Esophagus squamous epithelium (tissue), 5 donors: ENCODE results near the gene RET. TPM values are rescaled to one million over a fixed set of nuclear protein-coding genes. Genes with fewer than 3 reads are reported as not detected.

Source experiments
- DNase-seq: peaks from one replicate; lab custom pipeline; 2025; lab: John Stamatoyannopoulos, UW
- H3K27ac ChIP-seq, 4 donors: fragments of 200-600 bp; sonication (generic); one replicate each; pipeline ENCODE4 v1.5.1; 2016 to 2019; ENCODE audit warnings: mild to moderate bottlenecking in 1 of 4
- H3K27me3 ChIP-seq, 4 donors: fragments of 200-600 bp; sonication (generic); 1 replicate in 3 of 4; 2 replicates in 1 of 4; pipeline versions ENCODE4 v1.5.1 to v1.6.0; 2017 to 2021; ENCODE audit warnings: antibody characterized with exemption in 1 of 4
- H3K36me3 ChIP-seq, 3 donors: fragments of 200-600 bp; sonication (generic); one replicate each; pipeline ENCODE4 v1.5.1; 2016 to 2019
- H3K4me1 ChIP-seq, 3 donors: fragments of 200-600 bp; sonication (generic); one replicate each; pipeline ENCODE4 v1.5.1; 2017 to 2019
- H3K4me3 ChIP-seq, 4 donors: fragments of 200-600 bp; sonication (generic); 1 replicate in 3 of 4; 2 replicates in 1 of 4; pipeline ENCODE4 v1.5.1; 2016 to 2019; ENCODE audit warnings: mild to moderate bottlenecking in 2 of 4, moderate library complexity in 1 of 4
- H3K9me3 ChIP-seq, 3 donors: fragments of 200-600 bp; sonication (generic); one replicate each; pipeline ENCODE4 v1.5.1; 2016 to 2019
- CTCF ChIP-seq, 6 experiments: fragments of 450-650 bp in 4 of 6; fragments of 200-600 bp in 2 of 6; sonication (generic) in 2 of 6; IDR thresholded peaks; one replicate each; pipeline ENCODE4 v1.5.1; 2016 to 2019; ENCODE audit warnings: antibody characterized with exemption in 6 of 6, mild to moderate bottlenecking in 4 of 6, moderate library complexity in 4 of 6
- POLR2A ChIP-seq, 4 donors: fragments of 450-650 bp; IDR thresholded peaks; one replicate each; pipeline ENCODE4 v1.6.1; 2017; ENCODE audit warnings: antibody characterized with exemption in 4 of 4, mild to moderate bottlenecking in 4 of 4, moderate library complexity in 3 of 4
- WGBS, 2 donors: methylation state at CpG; one replicate each; pipeline ENCODE4 v1.1.5; 2018; 5-methylcytosine and 5-hydroxymethylcytosine counted together
- intact Hi-C: fragments of 100-400 bp; cut with DNase I; formaldehyde crosslinking; loops from one replicate; pipeline ENCODE4 v1.15.0; 2022
- total RNA-seq, 4 donors: library from RNA; depleted of rRNA; stranded (reverse); fragments of >200 nt; gene quantifications; one replicate each; pipeline ENCODE4 v1.1.0, GENCODE V29; 2016
- donor health status: DM: yes; HTN: yes; CAD: no.

Gene RET
- total RNA-seq, 4 donors from 2014 or later, result 0.04 to 0.19 (median 0.11) TPM

- TF ChIP-seq POLR2A (IDR thresholded peaks at IDR 0.05), result no peak
- TF ChIP-seq CTCF (IDR thresholded peaks at IDR 0.05), result no peak
- Histone ChIP-seq H3K9me3 (no peaks in the 10 kb centered on the region), H3K27me3 (peaks cover 0 to 56% (median 4%) of the 10 kb centered on the region in 4 donors), H3K36me3 (no peaks in the 10 kb centered on the region), H3K4me1 (peaks cover 5 to 6% (median 5%) of the 10 kb centered on the region in 3 donors), H3K4me3 (no peak overlapping the region), H3K27ac (no peak overlapping the region)
- WGBS, 2 donors, result 59 to 66% methylated on average over 4 of the region's 4 CpGs
- no peak for DNase-seq
- intact Hi-C loops, result loop anchor here (5.0 kb wide), 1 partner anchor 228 kb away; no protein-coding TSS in a partner anchor
Observed at GRCh38 chr10:43099928-43100327, 23.1 kb downstream of the RET start.

- Histone ChIP-seq H3K4me1 (peaks cover 9 to 11% (median 9%) of the 10 kb centered on the region in 3 donors), H3K9me3 (no peaks in the 10 kb centered on the region), H3K36me3 (no peaks in the 10 kb centered on the region), H3K27me3 (peaks cover 0 to 59% (median 5%) of the 10 kb centered on the region in 4 donors), H3K27ac (no peak overlapping the region), H3K4me3 (no peak overlapping the region)
- DNase-seq, result no peak
- TF ChIP-seq POLR2A (IDR thresholded peaks at IDR 0.05) (no peak), CTCF (IDR thresholded peaks at IDR 0.05) (no peak)
- WGBS, 2 donors, result 86 to 92% methylated on average over 6 to 16 of the region's 17 CpGs
- intact Hi-C loops, result loop anchor here (5.0 kb wide), 1 partner anchor 228 kb away; no protein-coding TSS in a partner anchor
Observed at GRCh38 chr10:43100366-43100765, 23.5 kb downstream of the RET start.

GRCh38 chr10:43102063-43102828, 25.4 kb downstream of the RET start:
- WGBS, 2 donors, result 69 to 82% methylated on average over 16 to 18 of the region's 19 CpGs
- no peak for TF ChIP-seq CTCF (IDR thresholded peaks at IDR 0.05)
- no peak for TF ChIP-seq POLR2A (IDR thresholded peaks at IDR 0.05)
- peaks cover 0 to 59% (median 5%) of the 10 kb centered on the region in 4 donors for H3K27me3 ChIP-seq
- no peaks in the 10 kb centered on the region for H3K36me3 ChIP-seq
- no peaks in the 10 kb centered on the region for H3K9me3 ChIP-seq
- H3K27ac ChIP-seq, result no peak overlapping the region
- no peak overlapping the region for H3K4me3 ChIP-seq
- peaks cover 9 to 17% (median 13%) of the 10 kb centered on the region in 3 donors for H3K4me1 ChIP-seq
- no peak for DNase-seq
- intact Hi-C loops, result loop anchor here (5.0 kb wide), 1 partner anchor 230 kb away; no protein-coding TSS in a partner anchor

GRCh38 chr10:43105102-43105955, 28.5 kb downstream of the RET start:
- no peaks in the 10 kb centered on the region for H3K9me3 ChIP-seq
- intact Hi-C loops, result no loop called here
- DNase-seq, result peak; percentile 10
- H3K4me1 ChIP-seq, result peaks cover 9 to 29% (median 23%) of the 10 kb centered on the region in 3 donors
- 5% methylated on average over 14 of the region's 71 CpGs; no CpG with 5 or more reads in 1 of the 2 donors for WGBS, 2 donors
- no peak for TF ChIP-seq POLR2A (IDR thresholded peaks at IDR 0.05)
- peak; percentile 94 to 100 (median 98) for TF ChIP-seq CTCF (IDR thresholded peaks at IDR 0.05)
- peak overlapping the region; percentile 36 to 76 (median 50) for H3K4me3 ChIP-seq
- peaks cover 0 to 49% (median 5%) of the 10 kb centered on the region in 4 donors for H3K27me3 ChIP-seq
- H3K27ac ChIP-seq, result peak overlapping the region in 1 of 4 donors; percentile 18
- no peaks in the 10 kb centered on the region for H3K36me3 ChIP-seq
